ENCODE results near the gene VAV3. TPM values are rescaled to one million over a fixed set of nuclear protein-coding genes. Genes with fewer than 3 reads are reported as not detected.

Gene VAV3
- total RNA-seq, 1 donor from 2014 or later = 29.1 TPM

GRCh38 chr1:107785496-107786202, 179.3 kb downstream of the VAV3 start:
- DNase-seq = no peak

DNA sequence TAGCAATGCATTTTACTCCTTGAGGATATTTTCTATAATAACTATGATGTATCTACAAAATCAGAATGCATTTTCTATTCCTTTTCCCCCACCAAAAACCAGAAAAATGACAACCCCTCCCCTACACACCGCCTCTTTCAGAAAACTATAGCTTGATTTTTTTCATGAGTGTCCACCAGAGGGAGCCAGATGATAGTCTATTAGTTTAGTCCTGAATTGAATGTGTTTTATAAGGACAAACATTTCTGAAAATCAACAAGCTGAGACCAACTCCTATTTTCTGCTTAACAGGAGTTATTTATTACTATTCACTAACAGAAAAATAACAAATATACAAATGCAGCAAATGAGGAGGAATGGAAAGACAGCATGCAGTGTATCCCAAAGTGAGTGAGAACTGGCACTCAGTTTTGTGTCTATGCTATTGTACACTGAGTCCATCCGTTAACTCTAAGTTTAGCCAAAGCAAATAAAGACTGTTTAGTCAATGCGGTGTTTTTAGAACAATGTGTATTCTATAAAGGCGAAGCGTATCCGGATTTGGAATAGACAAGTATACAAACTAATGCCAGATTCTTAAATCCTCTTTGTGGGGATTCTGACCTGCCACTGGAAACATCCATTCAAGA, 182.6 kb downstream of the VAV3 start:
- H3K27ac Mint-ChIP-seq = no peak overlapping the region
- POLR2A ChIA-PET = interaction anchor here (0.9 to 2.0 kb wide), 7 partner anchors 20 to 778 kb away, joined by 4 to 15 read pairs (median 5); partner anchors contain the start of genes EEIG2 and VAV3

More at GRCh38 chr1:107785496-107786202, 179.3 kb downstream of the VAV3 start:
- no peaks in the 10 kb centered on the region for H3K9me3 Mint-ChIP-seq
- ChIA-PET POLR2A (interaction anchor here (1.1 to 3.4 kb wide), 4 partner anchors 9 to 340 kb away, joined by 3 to 19 read pairs (median 4); partner anchors contain the start of gene VAV3), CTCF (interaction anchor here (1.1 to 13.9 kb wide), 4 partner anchors 10 to 341 kb away, joined by 3 to 488 read pairs (median 40); partner anchors contain the start of gene VAV3)
- intact Hi-C loops (cut with micrococcal nuclease) = loop anchor here (1.0 to 2.0 kb wide), 7 partner anchors 17 to 775 kb away; partner anchors contain the start of gene EEIG2
- peak overlapping the region; percentile 71 for H3K4me3 Mint-ChIP-seq
- no peak for TF ChIP-seq CTCF (IDR thresholded peaks at IDR 0.05)
- no peaks in the 10 kb centered on the region for H3K27me3 Mint-ChIP-seq
- no peaks in the 10 kb centered on the region for H3K36me3 Mint-ChIP-seq (ENCODE audit: low read depth)
- peak; percentile 25 for ATAC-seq (ENCODE audit: low read depth)
- H3K27ac Mint-ChIP-seq = peak overlapping the region; percentile 88
- H3K4me1 Mint-ChIP-seq = peaks cover 76% of the 10 kb centered on the region

GRCh38 chr1:107781245-107781644, 183.7 kb downstream of the VAV3 start:
- POLR2A ChIA-PET = interaction anchor here (1.1 to 2.0 kb wide), 2 partner anchors 169 to 184 kb away, joined by 4 to 5 read pairs; partner anchors contain the start of gene VAV3

More for the DNA sequence above, 182.6 kb downstream of the VAV3 start:
- peak; percentile 83 for TF ChIP-seq CTCF (IDR thresholded peaks at IDR 0.05)
- Mint-ChIP-seq H3K4me3 (no peak overlapping the region), H3K4me1 (peaks cover 54% of the 10 kb centered on the region), H3K9me3 (no peaks in the 10 kb centered on the region), H3K27me3 (no peaks in the 10 kb centered on the region), H3K36me3 (ENCODE audit: low read depth) (peaks cover 6% of the 10 kb centered on the region)
- DNase-seq = no peak
- intact Hi-C loops (cut with micrococcal nuclease) = loop anchor here (1.0 to 5.0 kb wide), 4 partner anchors 183 to 730 kb away; partner anchors contain the start of genes SLC25A24 and VAV3
- CTCF ChIA-PET = interaction anchor here (0.7 to 13.9 kb wide), 46 partner anchors 9 to 861 kb away, joined by 3 to 488 read pairs (median 4); partner anchors contain the start of genes EEIG2, SLC25A24 and VAV3
- peak; percentile 19 for ATAC-seq (ENCODE audit: low read depth)

GRCh38 chr1:107777664-107778047, 187.3 kb downstream of the VAV3 start:
- ATAC-seq (ENCODE audit: low read depth) (no peak), DNase-seq (no peak)
- CTCF ChIA-PET = interaction anchor here (13.9 kb wide), 1 partner anchor 349 kb away, joined by 488 read pairs; no protein-coding TSS in a partner anchor
- Mint-ChIP-seq H3K27me3 (no peaks in the 10 kb centered on the region), H3K4me3 (peak overlapping the region; percentile 73), H3K36me3 (ENCODE audit: low read depth) (peaks cover 26% of the 10 kb centered on the region), H3K9me3 (no peaks in the 10 kb centered on the region), H3K4me1 (peaks cover 28% of the 10 kb centered on the region), H3K27ac (peak overlapping the region; percentile 91)
- no peak for TF ChIP-seq CTCF (IDR thresholded peaks at IDR 0.05)
- intact Hi-C loops (cut with micrococcal nuclease) = loop anchor here (5.0 kb wide), 1 partner anchor 780 kb away; no protein-coding TSS in a partner anchor
- POLR2A ChIA-PET = interaction anchor here (1.2 to 1.4 kb wide), 4 partner anchors 186 to 348 kb away, joined by 3 to 6 read pairs (median 4); partner anchors contain the start of gene VAV3

More at GRCh38 chr1:107781245-107781644, 183.7 kb downstream of the VAV3 start:
- no peak for ATAC-seq (ENCODE audit: low read depth)
- TF ChIP-seq CTCF (IDR thresholded peaks at IDR 0.05) = no peak
- Mint-ChIP-seq H3K27ac (no peak overlapping the region), H3K9me3 (no peaks in the 10 kb centered on the region), H3K4me1 (peaks cover 54% of the 10 kb centered on the region), H3K27me3 (no peaks in the 10 kb centered on the region), H3K4me3 (no peak overlapping the region), H3K36me3 (ENCODE audit: low read depth) (peaks cover 13% of the 10 kb centered on the region)
- intact Hi-C loops (cut with micrococcal nuclease) = loop anchor here (5.0 kb wide), 1 partner anchor 421 kb away; the partner anchor contains the start of gene SLC25A24
- CTCF ChIA-PET = interaction anchor here (0.9 to 13.9 kb wide), 9 partner anchors 10 to 780 kb away, joined by 3 to 488 read pairs (median 9); partner anchors contain the start of gene EEIG2
- no peak for DNase-seq

All from activated B cell treated with CpG ODN at 0.5 μM for 24 hours (primary cell).